Activated T-cell treated with anti-CD3 and anti-CD28 coated beads, Interleukin-2, amount 50 U/mL, for 24 hours (primary cell): ENCODE measurements around the gene STEAP3.

Experiments
- DNase-seq: peaks from one replicate; pipeline ENCODE4 v3.0.0-alpha.2; 2020
- H3K27ac Mint-ChIP-seq: 2 replicates; pipeline ENCODE4 v1.8.0; 2020; ENCODE audit warnings: mild to moderate bottlenecking, mixed read lengths
- H3K27me3 Mint-ChIP-seq: 2 replicates; pipeline ENCODE4 v1.8.0; 2020; ENCODE audit warnings: mixed read lengths
- H3K36me3 Mint-ChIP-seq: 2 replicates; pipeline ENCODE4 v1.8.0; 2020; ENCODE audit warnings: low read depth, mixed read lengths
- H3K4me1 Mint-ChIP-seq: 2 replicates; pipeline ENCODE4 v1.8.0; 2020; ENCODE audit warnings: low read depth, mixed read lengths
- H3K4me3 Mint-ChIP-seq: 2 replicates; pipeline ENCODE4 v1.8.0; 2020; ENCODE audit warnings: mild to moderate bottlenecking, moderate library complexity, mixed read lengths
- H3K9me3 Mint-ChIP-seq: 2 replicates; pipeline ENCODE4 v1.8.0; 2020; ENCODE audit warnings: mixed read lengths

The STEAP3 gene

GRCh38 chr2:119292226-119292625 lies 68.6 kb downstream of the STEAP3 start:
- Mint-ChIP-seq H3K4me3 (no peak overlapping the region), H3K9me3 (no peaks in the 10 kb centered on the region), H3K4me1 (peaks cover 5% of the 10 kb centered on the region), H3K36me3 (no peaks in the 10 kb centered on the region), H3K27me3 (no peaks in the 10 kb centered on the region), H3K27ac (no peak overlapping the region)
- DNase-seq: no peak

DNA sequence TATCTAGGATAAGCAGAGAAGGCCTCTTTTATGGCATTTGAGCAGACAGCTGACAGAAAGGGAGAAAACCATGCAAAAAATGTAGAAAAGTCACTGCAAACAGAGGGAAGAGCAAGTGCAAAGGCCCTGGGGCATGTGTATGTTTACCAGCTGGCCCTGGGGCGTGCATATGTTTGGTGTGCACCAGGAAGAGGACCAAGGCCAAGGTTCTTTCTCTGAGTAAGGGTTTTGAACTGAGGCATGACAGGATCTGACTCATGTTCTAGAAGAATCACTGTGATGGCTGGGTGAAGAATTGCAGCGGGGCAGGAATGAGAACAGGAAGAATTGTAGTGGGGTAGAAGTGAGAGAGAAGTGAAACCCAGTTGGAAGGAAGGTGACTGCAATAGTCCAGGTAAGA lies 69.6 kb downstream of the STEAP3 start:
- H3K4me1 Mint-ChIP-seq: peaks cover 5% of the 10 kb centered on the region
- DNase-seq: no peak
- H3K27me3 Mint-ChIP-seq: no peaks in the 10 kb centered on the region
- no peak overlapping the region for H3K4me3 Mint-ChIP-seq
- no peaks in the 10 kb centered on the region for H3K9me3 Mint-ChIP-seq
- H3K27ac Mint-ChIP-seq: no peak overlapping the region
- no peaks in the 10 kb centered on the region for H3K36me3 Mint-ChIP-seq

DNA sequence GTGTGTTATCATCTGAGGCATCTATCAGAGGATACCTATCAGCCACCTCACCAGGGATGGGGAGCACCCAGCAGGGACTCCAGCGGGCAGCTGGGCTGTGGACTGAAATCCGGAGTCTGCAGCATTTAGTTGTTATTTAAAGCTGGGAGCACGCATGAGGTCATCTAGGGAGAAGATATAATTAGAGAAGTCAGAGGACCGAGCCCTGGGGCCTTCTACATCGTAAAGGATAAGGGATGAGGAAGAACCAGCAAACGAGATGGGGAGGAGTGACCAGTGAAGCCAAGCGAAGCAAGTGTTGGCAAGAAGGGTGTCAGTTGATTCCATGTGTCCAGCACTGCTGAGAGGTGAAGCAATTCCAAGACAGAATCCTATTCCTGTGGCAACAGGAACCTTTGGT lies 70.3 kb downstream of the STEAP3 start:
- no peaks in the 10 kb centered on the region for H3K36me3 Mint-ChIP-seq
- H3K27me3 Mint-ChIP-seq: no peaks in the 10 kb centered on the region
- no peak for DNase-seq
- H3K4me3 Mint-ChIP-seq: no peak overlapping the region
- no peak overlapping the region for H3K27ac Mint-ChIP-seq
- peaks cover 5% of the 10 kb centered on the region for H3K4me1 Mint-ChIP-seq
- H3K9me3 Mint-ChIP-seq: no peaks in the 10 kb centered on the region

DNA sequence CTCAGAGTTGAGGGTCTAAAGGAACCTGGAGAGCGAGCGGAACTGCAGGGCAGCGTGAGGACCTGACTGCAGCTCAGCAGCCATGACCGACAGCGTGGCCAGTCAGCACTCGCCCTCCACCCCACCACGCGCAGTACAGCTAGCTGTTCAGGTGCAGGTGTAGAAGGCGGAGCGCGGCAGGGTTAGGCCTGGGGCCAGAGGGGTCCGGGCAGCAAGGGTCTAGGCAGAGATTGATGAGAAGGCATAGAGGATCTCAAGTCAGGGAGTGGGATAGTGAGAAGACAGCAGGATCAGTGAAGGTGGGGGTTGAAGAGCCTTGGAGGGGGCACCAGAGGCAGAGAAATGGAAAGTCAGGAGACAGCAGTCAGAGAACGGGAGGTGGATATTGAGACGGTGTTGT lies 71.0 kb downstream of the STEAP3 start:
- Mint-ChIP-seq H3K27me3 (no peaks in the 10 kb centered on the region), H3K4me1 (peaks cover 5% of the 10 kb centered on the region), H3K4me3 (no peak overlapping the region), H3K36me3 (no peaks in the 10 kb centered on the region), H3K9me3 (no peaks in the 10 kb centered on the region), H3K27ac (no peak overlapping the region)
- DNase-seq: no peak

GRCh38 chr2:119295688-119296375 lies 72.2 kb downstream of the STEAP3 start:
- Mint-ChIP-seq H3K4me3 (no peak overlapping the region), H3K36me3 (no peaks in the 10 kb centered on the region), H3K27ac (no peak overlapping the region), H3K4me1 (peaks cover 5% of the 10 kb centered on the region), H3K27me3 (no peaks in the 10 kb centered on the region), H3K9me3 (no peaks in the 10 kb centered on the region)
- DNase-seq: no peak

GRCh38 chr2:119301413-119301812 lies 77.8 kb downstream of the STEAP3 start:
- H3K36me3 Mint-ChIP-seq: peaks cover 4% of the 10 kb centered on the region
- no peaks in the 10 kb centered on the region for H3K4me1 Mint-ChIP-seq
- H3K9me3 Mint-ChIP-seq: no peaks in the 10 kb centered on the region
- H3K27ac Mint-ChIP-seq: no peak overlapping the region
- no peak overlapping the region for H3K4me3 Mint-ChIP-seq
- no peaks in the 10 kb centered on the region for H3K27me3 Mint-ChIP-seq
- DNase-seq: no peak

DNA sequence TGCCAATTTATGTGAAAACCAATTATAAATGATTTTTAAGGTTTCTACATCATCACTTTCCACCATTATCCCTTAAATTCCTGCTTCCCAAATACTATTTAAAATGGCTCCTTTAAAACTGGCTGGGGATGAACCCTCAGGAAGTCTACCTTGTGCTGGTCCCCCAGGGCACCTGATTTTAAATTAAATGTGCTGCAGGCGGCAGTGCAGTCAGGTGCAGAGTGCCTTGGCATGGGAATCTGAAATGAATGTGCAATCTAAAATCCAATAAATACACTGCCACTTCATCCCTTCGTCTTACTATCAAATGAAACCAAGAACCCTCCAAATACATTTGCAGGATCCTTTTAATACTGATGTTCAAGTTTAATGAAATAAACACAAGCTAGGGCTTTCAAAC lies 81.2 kb downstream of the STEAP3 start:
- H3K4me3 Mint-ChIP-seq: no peak overlapping the region
- no peaks in the 10 kb centered on the region for H3K9me3 Mint-ChIP-seq
- H3K27me3 Mint-ChIP-seq: no peaks in the 10 kb centered on the region
- peaks cover 4% of the 10 kb centered on the region for H3K36me3 Mint-ChIP-seq
- no peak for DNase-seq
- H3K4me1 Mint-ChIP-seq: no peaks in the 10 kb centered on the region
- H3K27ac Mint-ChIP-seq: no peak overlapping the region

- no peak for DNase-seq
- Mint-ChIP-seq H3K36me3 (peaks cover 4% of the 10 kb centered on the region), H3K27me3 (no peaks in the 10 kb centered on the region), H3K27ac (no peak overlapping the region), H3K9me3 (no peaks in the 10 kb centered on the region), H3K4me1 (no peaks in the 10 kb centered on the region), H3K4me3 (no peak overlapping the region)
Observed at GRCh38 chr2:119305497-119306195, 82.0 kb downstream of the STEAP3 start.

DNA sequence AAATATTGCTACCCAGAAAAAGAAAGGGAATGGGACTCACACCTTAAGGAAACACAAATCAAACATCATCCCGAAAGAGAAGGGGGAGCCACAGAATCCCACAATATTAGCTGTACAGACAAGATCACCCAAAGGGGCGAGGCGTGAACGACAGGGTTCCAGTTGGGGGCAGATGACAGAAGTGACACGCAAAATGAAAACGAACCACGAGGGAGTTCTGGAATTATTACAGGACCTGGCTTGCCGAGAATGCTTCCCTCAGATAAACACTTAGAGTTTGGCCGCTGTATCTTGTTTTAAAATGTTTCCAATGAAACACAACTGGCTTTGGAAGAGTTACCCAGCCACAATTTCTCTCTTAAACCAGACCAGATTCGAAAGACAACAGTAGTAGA lies 82.6 kb downstream of the STEAP3 start:
- H3K4me3 Mint-ChIP-seq: no peak overlapping the region
- H3K9me3 Mint-ChIP-seq: no peaks in the 10 kb centered on the region
- no peak for DNase-seq
- H3K4me1 Mint-ChIP-seq: no peaks in the 10 kb centered on the region
- peaks cover 8% of the 10 kb centered on the region for H3K36me3 Mint-ChIP-seq
- H3K27me3 Mint-ChIP-seq: no peaks in the 10 kb centered on the region
- H3K27ac Mint-ChIP-seq: no peak overlapping the region

GRCh38 chr2:119307419-119308140 lies 83.9 kb downstream of the STEAP3 start:
- no peak overlapping the region for H3K4me3 Mint-ChIP-seq
- no peaks in the 10 kb centered on the region for H3K27me3 Mint-ChIP-seq
- no peaks in the 10 kb centered on the region for H3K4me1 Mint-ChIP-seq
- H3K9me3 Mint-ChIP-seq: no peaks in the 10 kb centered on the region
- peaks cover 8% of the 10 kb centered on the region for H3K36me3 Mint-ChIP-seq
- no peak overlapping the region for H3K27ac Mint-ChIP-seq
- no peak for DNase-seq

DNA sequence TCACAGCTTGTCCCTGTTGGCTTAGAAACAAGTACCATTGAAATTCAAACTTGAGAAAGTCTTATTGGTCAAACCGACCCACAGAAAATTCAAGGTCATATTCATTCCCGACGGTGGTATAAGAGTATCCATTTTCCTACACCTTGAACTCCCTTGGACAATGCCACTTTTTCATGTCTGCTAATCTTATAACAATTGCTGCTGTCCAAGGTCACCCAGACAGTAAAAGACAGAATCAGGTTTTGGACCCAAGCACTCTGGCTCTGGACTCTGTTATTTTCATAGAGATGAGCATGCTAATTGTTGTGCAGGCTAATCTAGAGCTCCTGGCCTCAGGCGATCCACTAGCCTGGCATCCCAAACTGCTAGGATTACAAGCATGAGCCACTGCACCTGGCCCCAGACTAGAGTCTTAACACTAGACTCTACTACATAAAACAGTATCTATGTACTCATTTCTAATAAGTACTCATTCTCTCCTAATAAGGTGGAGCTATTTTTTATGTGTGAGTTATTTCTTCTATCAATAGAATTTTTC lies 85.2 kb downstream of the STEAP3 start:
- no peak for DNase-seq
- Mint-ChIP-seq H3K9me3 (no peaks in the 10 kb centered on the region), H3K36me3 (peaks cover 8% of the 10 kb centered on the region), H3K4me3 (no peak overlapping the region), H3K27me3 (no peaks in the 10 kb centered on the region), H3K27ac (no peak overlapping the region), H3K4me1 (no peaks in the 10 kb centered on the region)

- H3K4me3 Mint-ChIP-seq: no peak overlapping the region
- H3K4me1 Mint-ChIP-seq: no peaks in the 10 kb centered on the region
- no peak overlapping the region for H3K27ac Mint-ChIP-seq
- no peak for DNase-seq
- no peaks in the 10 kb centered on the region for H3K9me3 Mint-ChIP-seq
- no peaks in the 10 kb centered on the region for H3K27me3 Mint-ChIP-seq
- peaks cover 11% of the 10 kb centered on the region for H3K36me3 Mint-ChIP-seq
Observed at GRCh38 chr2:119311371-119311770, 87.7 kb downstream of the STEAP3 start.

DNA sequence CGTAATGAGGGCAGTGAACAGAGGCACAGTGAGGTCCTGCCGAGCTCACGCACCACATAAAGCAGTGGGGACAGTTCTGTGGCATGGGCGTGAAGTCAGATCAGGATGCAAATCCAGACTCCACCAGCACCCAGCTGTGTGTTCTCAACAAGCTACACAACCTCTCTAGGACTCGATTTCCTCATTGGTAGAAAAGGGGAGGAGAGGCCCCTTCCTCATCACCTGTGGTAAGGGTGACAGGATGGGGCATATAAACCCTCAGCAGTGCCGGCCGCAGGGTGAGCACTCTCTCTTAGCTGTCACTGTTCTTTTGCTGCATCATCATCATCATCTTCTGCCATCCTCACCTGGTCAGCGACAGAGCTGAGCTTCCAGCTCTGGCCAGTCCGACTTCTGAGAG lies 88.2 kb downstream of the STEAP3 start:
- no peak for DNase-seq
- Mint-ChIP-seq H3K27me3 (no peaks in the 10 kb centered on the region), H3K36me3 (peaks cover 15% of the 10 kb centered on the region), H3K4me3 (no peak overlapping the region), H3K27ac (no peak overlapping the region), H3K4me1 (no peaks in the 10 kb centered on the region), H3K9me3 (no peaks in the 10 kb centered on the region)
